ENCODE results near the gene DYNC1I2. TPM values are rescaled to one million over a fixed set of nuclear protein-coding genes. Genes with fewer than 3 reads are reported as not detected.
A peak's percentile ranks its signal among the peaks of the same experiment; 100 is the strongest.

Gene DYNC1I2
- total RNA-seq, 1 experiment from 2014 or later, result 58.5 TPM

- 0 out of 2 replicates have a peak overlapping the region, but pooled peaks have one; percentile 31 for H2AFZ ChIP-seq (ENCODE audit: low read length)
- peak overlapping the region; percentile 15; the same call in 1 of the 2 replicates for H3K4me3 ChIP-seq (ENCODE audit: low read length)
- H3K4me1 ChIP-seq (ENCODE audit: insufficient read depth, low read length), result peaks cover 24% of the 10 kb centered on the region
- H3K79me2 ChIP-seq (ENCODE audit: low read length), result no peaks in the 10 kb centered on the region
- peak; percentile 67 for ATAC-seq
- ChIA-PET POLR2A (ENCODE audit: unreplicated experiment) (no interaction called here), CTCF (interaction anchor here (0.5 kb wide), 2 partner anchors 328 to 1559 kb away, joined by 3 to 5 read pairs; no protein-coding TSS in a partner anchor)
- no peaks in the 10 kb centered on the region for H4K20me1 ChIP-seq (ENCODE audit: low read length)
- H3K4me2 ChIP-seq (ENCODE audit: low read length), result peak overlapping the region; percentile 69
- H3K27me3 ChIP-seq (ENCODE audit: low read length), result no peaks in the 10 kb centered on the region
- peak; percentile 63 for DNase-seq
- peak overlapping the region; percentile 94 for H3K27ac ChIP-seq (ENCODE audit: low read length)
- peaks cover 6% of the 10 kb centered on the region; the same call in 1 of the 2 replicates for H3K36me3 ChIP-seq (ENCODE audit: low read depth, low read length)
- TF ChIP-seq CTCF (conservative IDR thresholded peaks at IDR 0.05; ENCODE audit: low read depth, low read length) (no peak), EZH2phosphoT487 (IDR thresholded peaks at IDR 0.05; ENCODE audit: borderline replicate concordance, low read length) (no peak), EZH2 (IDR thresholded peaks at IDR 0.05; ENCODE audit: low read length, unreplicated experiment) (no peak)
- intact Hi-C loops (cut with micrococcal nuclease), result loop anchor here (5.0 kb wide), 1 partner anchor 51 kb away; no protein-coding TSS in a partner anchor
- peak overlapping the region; percentile 54 for H3K9ac ChIP-seq (ENCODE audit: low read length)
- no peaks in the 10 kb centered on the region for H3K9me2 ChIP-seq (replicated peaks; ENCODE audit: low read length)
- BruUV-seq (replicated peaks), result no TSS peak
- no peaks in the 10 kb centered on the region for H3K9me3 ChIP-seq (ENCODE audit: low read length)
- H3F3A ChIP-seq (ENCODE audit: low read length, unreplicated experiment), result no peaks in the 10 kb centered on the region
Measured at GRCh38 chr2:171762879-171763573, 75.8 kb downstream of the DYNC1I2 start.

GRCh38 chr2:171763602-171764001 lies 76.3 kb downstream of the DYNC1I2 start:
- peak; percentile 97 for ATAC-seq
- peak; percentile 77 for DNase-seq
- no peaks in the 10 kb centered on the region for H3K9me2 ChIP-seq (replicated peaks; ENCODE audit: low read length)
- CTCF ChIA-PET, result interaction anchor here (0.5 kb wide), 2 partner anchors 327 to 1558 kb away, joined by 3 to 5 read pairs; no protein-coding TSS in a partner anchor
- H2AFZ ChIP-seq (ENCODE audit: low read length), result 0 out of 2 replicates have a peak overlapping the region, but pooled peaks have one; percentile 31
- no peaks in the 10 kb centered on the region for H4K20me1 ChIP-seq (ENCODE audit: low read length)
- H3K4me1 ChIP-seq (ENCODE audit: insufficient read depth, low read length), result peaks cover 24% of the 10 kb centered on the region
- intact Hi-C loops (cut with micrococcal nuclease), result loop anchor here (5.0 kb wide), 1 partner anchor 51 kb away; no protein-coding TSS in a partner anchor
- POLR2A ChIA-PET (ENCODE audit: unreplicated experiment), result no interaction called here
- H3K27ac ChIP-seq (ENCODE audit: low read length), result peak overlapping the region; percentile 94
- H3K27me3 ChIP-seq (ENCODE audit: low read length), result no peaks in the 10 kb centered on the region
- no peaks in the 10 kb centered on the region for H3K79me2 ChIP-seq (ENCODE audit: low read length)
- H3K4me2 ChIP-seq (ENCODE audit: low read length), result peak overlapping the region; percentile 69
- H3K9ac ChIP-seq (ENCODE audit: low read length), result peak overlapping the region; percentile 54
- TF ChIP-seq EZH2 (IDR thresholded peaks at IDR 0.05; ENCODE audit: low read length, unreplicated experiment), result no peak
- TF ChIP-seq CTCF (conservative IDR thresholded peaks at IDR 0.05; ENCODE audit: low read depth, low read length), result no peak
- no peak for TF ChIP-seq EZH2phosphoT487 (IDR thresholded peaks at IDR 0.05; ENCODE audit: borderline replicate concordance, low read length)
- peaks cover 6% of the 10 kb centered on the region; the same call in 1 of the 2 replicates for H3K36me3 ChIP-seq (ENCODE audit: low read depth, low read length)
- H3F3A ChIP-seq (ENCODE audit: low read length, unreplicated experiment), result no peaks in the 10 kb centered on the region
- peak overlapping the region; percentile 15; the same call in 1 of the 2 replicates for H3K4me3 ChIP-seq (ENCODE audit: low read length)
- no TSS peak for BruUV-seq (replicated peaks)
- no peaks in the 10 kb centered on the region for H3K9me3 ChIP-seq (ENCODE audit: low read length)

- CTCF ChIA-PET, result no interaction called here
- no peaks in the 10 kb centered on the region for H3F3A ChIP-seq (ENCODE audit: low read length, unreplicated experiment)
- intact Hi-C loops (cut with micrococcal nuclease), result no loop called here
- BruUV-seq (replicated peaks), result no TSS peak
- no peaks in the 10 kb centered on the region for H4K20me1 ChIP-seq (ENCODE audit: low read length)
- no peaks in the 10 kb centered on the region for H3K27me3 ChIP-seq (ENCODE audit: low read length)
- H3K79me2 ChIP-seq (ENCODE audit: low read length), result no peaks in the 10 kb centered on the region
- no peak overlapping the region for H3K27ac ChIP-seq (ENCODE audit: low read length)
- no peak overlapping the region for H3K4me3 ChIP-seq (ENCODE audit: low read length)
- no peak overlapping the region for H2AFZ ChIP-seq (ENCODE audit: low read length)
- no peaks in the 10 kb centered on the region for H3K36me3 ChIP-seq (ENCODE audit: low read depth, low read length)
- H3K4me1 ChIP-seq (ENCODE audit: insufficient read depth, low read length), result no peaks in the 10 kb centered on the region
- H3K4me2 ChIP-seq (ENCODE audit: low read length), result no peak overlapping the region
- ATAC-seq (no peak), DNase-seq (no peak)
- POLR2A ChIA-PET (ENCODE audit: unreplicated experiment), result no interaction called here
- H3K9ac ChIP-seq (ENCODE audit: low read length), result no peak overlapping the region
- no peaks in the 10 kb centered on the region for H3K9me2 ChIP-seq (replicated peaks; ENCODE audit: low read length)
- TF ChIP-seq CTCF (conservative IDR thresholded peaks at IDR 0.05; ENCODE audit: low read depth, low read length), result no peak
- no peak for TF ChIP-seq EZH2 (IDR thresholded peaks at IDR 0.05; ENCODE audit: low read length, unreplicated experiment)
- no peak for TF ChIP-seq EZH2phosphoT487 (IDR thresholded peaks at IDR 0.05; ENCODE audit: borderline replicate concordance, low read length)
- no peaks in the 10 kb centered on the region for H3K9me3 ChIP-seq (ENCODE audit: low read length)
Measured at GRCh38 chr2:171771463-171771862, 84.2 kb downstream of the DYNC1I2 start.

Data from PC-3 (cell line).